RWPE2 (cell line): ENCODE measurements around the gene TM9SF2.

ENCODE experiments used
- ATAC-seq: fragments of 200-7000 bp; cut with Tn5 transposase; 3 replicates; pipeline ENCODE4 v1.9.1; 2021; ENCODE audit warnings: low read depth
- DNase-seq: peaks from one replicate; pipeline ENCODE4 v3.0.0-alpha.2; 2020; ENCODE audit warnings: low spot score
- H3K27ac ChIP-seq: fragments of 450-650 bp; 2 replicates; pipeline ENCODE4 v1.5.1; 2017; ENCODE audit warnings: mild to moderate bottlenecking; ENCODE audit not compliant: poor library complexity, severe bottlenecking
- H3K27me3 ChIP-seq: fragments of 250-450 bp; sonication (Bioruptor Pico); 2 replicates; pipeline ENCODE4 v1.5.1; 2021; ENCODE audit warnings: mild to moderate bottlenecking, moderate library complexity; ENCODE audit not compliant: insufficient read depth, poor library complexity, severe bottlenecking
- H3K36me3 ChIP-seq: fragments of 250-450 bp; sonication (Bioruptor Pico); 2 replicates; pipeline ENCODE4 v1.5.1; 2020; ENCODE audit warnings: low read depth, mild to moderate bottlenecking, moderate library complexity
- H3K4me1 ChIP-seq: fragments of 250-450 bp; sonication (Bioruptor Pico); 2 replicates; pipeline ENCODE4 v1.5.1; 2021; ENCODE audit warnings: mild to moderate bottlenecking, moderate library complexity; ENCODE audit not compliant: insufficient read depth, poor library complexity, severe bottlenecking
- H3K4me3 ChIP-seq: fragments of 250-450 bp; sonication (Bioruptor Pico); 2 replicates; pipeline ENCODE4 v1.5.1; 2021; ENCODE audit warnings: mild to moderate bottlenecking, moderate library complexity; ENCODE audit not compliant: severe bottlenecking
- H3K9me3 ChIP-seq: fragments of 250-450 bp; sonication (Bioruptor Pico); 2 replicates; pipeline ENCODE4 v1.5.1; 2021; ENCODE audit warnings: mild to moderate bottlenecking, moderate library complexity; ENCODE audit not compliant: severe bottlenecking
- CTCF ChIP-seq: fragments of 450-650 bp; IDR thresholded peaks from one replicate; pipeline ENCODE4 v1.5.1; 2017; ENCODE audit warnings: mild to moderate bottlenecking, moderate library complexity; ENCODE audit not compliant: poor library complexity, severe bottlenecking

TM9SF2 gene

GRCh38 chr13:99590519-99591011 lies 89.3 kb downstream of the TM9SF2 start:
- TF ChIP-seq CTCF: no peak
- Histone ChIP-seq H3K4me1 (no peaks in the 10 kb centered on the region), H3K9me3 (no peaks in the 10 kb centered on the region), H3K27me3 (no peaks in the 10 kb centered on the region), H3K36me3 (no peaks in the 10 kb centered on the region), H3K27ac (no peak overlapping the region), H3K4me3 (no peak overlapping the region)
- DNase-seq (no peak), ATAC-seq (no peak)

GRCh38 chr13:99596180-99596579 lies 94.9 kb downstream of the TM9SF2 start:
- no peaks in the 10 kb centered on the region for H3K27me3 ChIP-seq
- TF ChIP-seq CTCF: no peak
- ATAC-seq: no peak
- no peaks in the 10 kb centered on the region for H3K36me3 ChIP-seq
- H3K9me3 ChIP-seq: no peaks in the 10 kb centered on the region
- no peak for DNase-seq
- no peak overlapping the region for H3K27ac ChIP-seq
- no peaks in the 10 kb centered on the region for H3K4me1 ChIP-seq
- H3K4me3 ChIP-seq: no peak overlapping the region

GRCh38 chr13:99600318-99600717 lies 99.0 kb downstream of the TM9SF2 start:
- no peaks in the 10 kb centered on the region for H3K36me3 ChIP-seq
- ATAC-seq (no peak), DNase-seq (no peak)
- H3K27me3 ChIP-seq: no peaks in the 10 kb centered on the region
- no peaks in the 10 kb centered on the region for H3K4me1 ChIP-seq
- H3K9me3 ChIP-seq: no peaks in the 10 kb centered on the region
- TF ChIP-seq CTCF: no peak
- no peak overlapping the region for H3K27ac ChIP-seq
- no peak overlapping the region for H3K4me3 ChIP-seq

GRCh38 chr13:99601535-99601934 lies 100.3 kb downstream of the TM9SF2 start:
- no peak overlapping the region for H3K4me3 ChIP-seq
- H3K27me3 ChIP-seq: no peaks in the 10 kb centered on the region
- ATAC-seq (no peak), DNase-seq (no peak)
- no peaks in the 10 kb centered on the region for H3K4me1 ChIP-seq
- H3K27ac ChIP-seq: no peak overlapping the region
- H3K36me3 ChIP-seq: no peaks in the 10 kb centered on the region
- no peak for TF ChIP-seq CTCF
- no peaks in the 10 kb centered on the region for H3K9me3 ChIP-seq

GRCh38 chr13:99604636-99605035 lies 103.4 kb downstream of the TM9SF2 start:
- peaks cover 5% of the 10 kb centered on the region for H3K4me1 ChIP-seq
- TF ChIP-seq CTCF: no peak
- ATAC-seq: no peak
- no peak for DNase-seq
- no peaks in the 10 kb centered on the region for H3K9me3 ChIP-seq
- no peaks in the 10 kb centered on the region for H3K27me3 ChIP-seq
- H3K4me3 ChIP-seq: no peak overlapping the region
- no peak overlapping the region for H3K27ac ChIP-seq
- no peaks in the 10 kb centered on the region for H3K36me3 ChIP-seq
